ENCODE results near the gene CRB3. TPM values are rescaled to one million over a fixed set of nuclear protein-coding genes. Genes with fewer than 3 reads are reported as not detected.

CRB3 gene
- total RNA-seq, 1 experiment from 2014 or later: 29.9 TPM

- ChIA-PET POLR2A (interaction anchor here (0.6 kb wide), 1 partner anchor 9 kb away, joined by 3 read pairs; no protein-coding TSS in a partner anchor), CTCF (interaction anchor here (0.5 kb wide), 1 partner anchor 445 kb away, joined by 3 read pairs; no protein-coding TSS in a partner anchor)
- Mint-ChIP-seq H3K36me3 (peaks cover 72% of the 10 kb centered on the region), H3K9me3 (no peaks in the 10 kb centered on the region), H3K27ac (no peak overlapping the region), H3K27me3 (ENCODE audit: low read depth) (no peaks in the 10 kb centered on the region), H3K4me3 (no peak overlapping the region), H3K4me1 (peaks cover 21% of the 10 kb centered on the region)
- TF ChIP-seq FOXK1 (CRISPR knock-in tag; IDR thresholded peaks at IDR 0.05) (no peak), USF1 (CRISPR knock-in tag; IDR thresholded peaks at IDR 0.05) (no peak), SP1 (CRISPR knock-in tag; conservative IDR thresholded peaks at IDR 0.05) (no peak), HMGA2 (CRISPR knock-in tag; IDR thresholded peaks at IDR 0.05) (no peak), FOXP4 (CRISPR knock-in tag; IDR thresholded peaks at IDR 0.05) (no peak), ZNF219 (CRISPR knock-in tag; IDR thresholded peaks at IDR 0.05; ENCODE audit: borderline replicate concordance) (no peak), MYBL2 (CRISPR knock-in tag; IDR thresholded peaks at IDR 0.05) (no peak), MXD4 (CRISPR knock-in tag; IDR thresholded peaks at IDR 0.05; ENCODE audit: borderline replicate concordance) (no peak), GTF2I (CRISPR knock-in tag; conservative IDR thresholded peaks at IDR 0.05) (no peak), GABPB1 (CRISPR knock-in tag; IDR thresholded peaks at IDR 0.05) (no peak), JUN (CRISPR knock-in tag; IDR thresholded peaks at IDR 0.05) (no peak), AFF4 (CRISPR knock-in tag; IDR thresholded peaks at IDR 0.05; ENCODE audit: borderline replicate concordance) (no peak), CTCF (IDR thresholded peaks at IDR 0.05) (no peak), NFE2L1 (CRISPR knock-in tag; IDR thresholded peaks at IDR 0.05) (no peak), ZNF671 (CRISPR knock-in tag; IDR thresholded peaks at IDR 0.05) (no peak), MAX (CRISPR knock-in tag; IDR thresholded peaks at IDR 0.05) (no peak), HMGXB4 (CRISPR knock-in tag; IDR thresholded peaks at IDR 0.05) (no peak), CREM (CRISPR knock-in tag; IDR thresholded peaks at IDR 0.05) (no peak), FOXP1 (CRISPR knock-in tag; IDR thresholded peaks at IDR 0.05; ENCODE audit: borderline replicate concordance) (no peak), OVOL2 (CRISPR knock-in tag; IDR thresholded peaks at IDR 0.05; ENCODE audit: borderline replicate concordance) (no peak)
- no peak for DNase-seq (ENCODE audit: low spot score)
- no peak for ATAC-seq
Measured at GRCh38 chr19:6418562-6418932, 45.5 kb upstream of the CRB3 start.
